ENCODE results near the gene XYLT2. TPM values are rescaled to one million over a fixed set of nuclear protein-coding genes. Genes with fewer than 3 reads are reported as not detected.

XYLT2 gene
- total RNA-seq, 1 donor from 2014 or later: 12.2 TPM

- H3K27ac ChIP-seq: no peak overlapping the region
- H4K20me1 ChIP-seq (ENCODE audit: low read depth): no peaks in the 10 kb centered on the region
- H3K9ac ChIP-seq: no peak overlapping the region
- Mint-ChIP-seq H3K27ac (no peak overlapping the region), H3K9me3 (no peaks in the 10 kb centered on the region), H3K4me1 (no peaks in the 10 kb centered on the region), H3K36me3 (peaks cover 18% of the 10 kb centered on the region), H3K27me3 (ENCODE audit: insufficient read depth, low read depth) (no peaks in the 10 kb centered on the region), H3K4me3 (no peak overlapping the region)
- no peak for DNase-seq (ENCODE audit: low spot score)
- TF ChIP-seq EZH2phosphoT487 (IDR thresholded peaks at IDR 0.05) (no peak), EZH2 (IDR thresholded peaks at IDR 0.05) (no peak), CTCF (IDR thresholded peaks at IDR 0.05) (no peak)
- no peaks in the 10 kb centered on the region for H3K79me2 ChIP-seq (ENCODE audit: low read depth)
- H2AFZ ChIP-seq (replicated peaks): no peak overlapping the region
- H3K36me3 ChIP-seq: no peaks in the 10 kb centered on the region
- no peaks in the 10 kb centered on the region for H3K9me3 ChIP-seq (ENCODE audit: low read depth)
- H3K4me1 ChIP-seq: no peaks in the 10 kb centered on the region
- no peaks in the 10 kb centered on the region for H3K27me3 ChIP-seq
- no peak overlapping the region for H3K4me2 ChIP-seq
- H3K4me3 ChIP-seq: no peak overlapping the region
- no peaks in the 10 kb centered on the region for H3F3A ChIP-seq (ENCODE audit: low read depth)
These were observed 33.6 kb downstream of the XYLT2 start for GRCh38 chr17:50379351-50380132.

GRCh38 chr17:50380369-50381259, 34.7 kb downstream of the XYLT2 start:
- DNase-seq (ENCODE audit: low spot score): no peak
- peaks cover 20% of the 10 kb centered on the region for H3K36me3 Mint-ChIP-seq
- H3K9me3 ChIP-seq (ENCODE audit: low read depth): no peaks in the 10 kb centered on the region

GRCh38 chr17:50381260-50381815, 35.4 kb downstream of the XYLT2 start:
- Histone ChIP-seq H3F3A (ENCODE audit: low read depth) (no peaks in the 10 kb centered on the region), H3K4me2 (no peak overlapping the region), H3K4me3 (no peak overlapping the region), H3K27me3 (no peaks in the 10 kb centered on the region), H3K9ac (no peak overlapping the region), H3K4me1 (no peaks in the 10 kb centered on the region), H4K20me1 (ENCODE audit: low read depth) (no peaks in the 10 kb centered on the region), H3K27ac (no peak overlapping the region), H3K36me3 (no peaks in the 10 kb centered on the region), H3K79me2 (ENCODE audit: low read depth) (no peaks in the 10 kb centered on the region), H3K9me3 (ENCODE audit: low read depth) (no peaks in the 10 kb centered on the region), H2AFZ (replicated peaks) (no peak overlapping the region)
- no peak for TF ChIP-seq EZH2 (IDR thresholded peaks at IDR 0.05)
- no peak for TF ChIP-seq CTCF (IDR thresholded peaks at IDR 0.05)
- no peak for TF ChIP-seq EZH2phosphoT487 (IDR thresholded peaks at IDR 0.05)
- Mint-ChIP-seq H3K27me3 (ENCODE audit: insufficient read depth, low read depth) (no peaks in the 10 kb centered on the region), H3K36me3 (peaks cover 20% of the 10 kb centered on the region), H3K9me3 (no peaks in the 10 kb centered on the region), H3K4me3 (no peak overlapping the region), H3K4me1 (no peaks in the 10 kb centered on the region), H3K27ac (no peak overlapping the region)
- no peak for DNase-seq (ENCODE audit: low spot score)

More at GRCh38 chr17:50380369-50381259, 34.7 kb downstream of the XYLT2 start:
- Histone ChIP-seq H3F3A (ENCODE audit: low read depth) (no peaks in the 10 kb centered on the region), H3K36me3 (no peaks in the 10 kb centered on the region), H3K79me2 (ENCODE audit: low read depth) (no peaks in the 10 kb centered on the region), H4K20me1 (ENCODE audit: low read depth) (no peaks in the 10 kb centered on the region), H3K27me3 (no peaks in the 10 kb centered on the region), H3K9ac (no peak overlapping the region), H3K27ac (no peak overlapping the region), H2AFZ (replicated peaks) (no peak overlapping the region), H3K4me3 (no peak overlapping the region), H3K4me2 (no peak overlapping the region), H3K4me1 (no peaks in the 10 kb centered on the region)
- H3K4me3 Mint-ChIP-seq: peak overlapping the region; percentile 50
- no peaks in the 10 kb centered on the region for H3K27me3 Mint-ChIP-seq (ENCODE audit: insufficient read depth, low read depth)
- no peaks in the 10 kb centered on the region for H3K4me1 Mint-ChIP-seq
- no peak overlapping the region for H3K27ac Mint-ChIP-seq
- TF ChIP-seq EZH2phosphoT487 (IDR thresholded peaks at IDR 0.05): no peak
- TF ChIP-seq EZH2 (IDR thresholded peaks at IDR 0.05): no peak
- TF ChIP-seq CTCF (IDR thresholded peaks at IDR 0.05): no peak
- no peaks in the 10 kb centered on the region for H3K9me3 Mint-ChIP-seq
